ENCODE measurements around the gene COLEC11.
"Not testable (repeated sequence)": the region's sequence is repeated elsewhere in the genome, so short reads cannot be mapped to it uniquely, and the experiment has no call there.

Gene COLEC11

DNA sequence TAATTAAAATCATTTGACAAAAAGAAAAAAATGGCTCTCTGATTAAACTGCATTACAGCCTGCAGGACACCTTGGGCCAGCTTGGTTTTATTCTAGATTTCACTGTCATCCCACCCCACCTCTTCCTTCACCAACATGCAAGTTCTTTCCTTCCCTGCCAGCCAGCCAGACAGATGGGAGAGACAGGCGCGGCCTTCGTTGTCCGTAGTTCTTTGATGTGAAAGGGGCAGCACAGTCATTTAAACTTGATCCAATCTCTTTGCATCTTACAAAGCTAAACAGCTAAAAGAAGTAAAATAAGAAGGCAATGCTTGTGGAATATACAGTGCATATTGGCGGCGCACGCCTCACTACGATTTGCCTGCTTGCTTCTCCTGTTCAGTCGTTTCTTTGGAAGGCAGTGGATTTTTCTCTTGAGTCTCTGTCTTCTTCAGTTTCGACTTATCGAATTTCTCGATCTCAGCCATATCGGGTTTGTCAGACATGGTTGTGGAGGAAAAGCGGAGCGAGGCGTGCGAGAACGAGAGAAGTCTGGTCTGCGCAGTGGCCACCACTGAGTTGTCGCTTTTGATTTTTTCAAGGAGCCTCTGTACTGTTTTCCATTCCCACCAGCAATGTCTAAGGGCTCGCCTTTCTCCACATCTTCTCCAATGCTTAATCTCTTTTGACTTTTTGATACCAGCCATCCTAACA, 22.4 kb downstream of the COLEC11 start:
- DNase-seq, result no peak
- in situ Hi-C loops (cut with MboI; ENCODE audit: low pct_unique_long_range_greater_than_20kb, low sequenced_read_pairs), result no loop called here

DNA sequence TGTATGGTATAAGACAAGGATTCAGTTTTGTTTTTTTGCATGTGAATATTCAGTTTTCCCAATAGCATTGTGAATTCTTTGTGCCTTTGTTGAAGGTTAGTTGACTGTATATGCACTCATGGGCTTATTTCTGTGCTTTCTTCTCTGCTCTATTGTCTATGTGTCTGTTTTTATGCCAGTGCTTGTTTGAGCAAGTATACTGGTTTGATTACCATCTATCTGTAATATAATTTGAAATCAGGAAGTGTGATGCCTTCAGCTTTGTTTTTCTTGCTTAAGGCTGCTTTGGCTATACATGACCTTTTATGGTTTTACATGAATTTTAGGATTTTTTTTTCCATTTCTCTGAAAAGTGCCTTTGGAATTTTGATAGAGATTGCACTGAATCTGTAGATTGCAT, 23.5 kb downstream of the COLEC11 start:
- in situ Hi-C loops (cut with MboI; ENCODE audit: low pct_unique_long_range_greater_than_20kb, low sequenced_read_pairs), result no loop called here
- DNase-seq, result no peak

DNA sequence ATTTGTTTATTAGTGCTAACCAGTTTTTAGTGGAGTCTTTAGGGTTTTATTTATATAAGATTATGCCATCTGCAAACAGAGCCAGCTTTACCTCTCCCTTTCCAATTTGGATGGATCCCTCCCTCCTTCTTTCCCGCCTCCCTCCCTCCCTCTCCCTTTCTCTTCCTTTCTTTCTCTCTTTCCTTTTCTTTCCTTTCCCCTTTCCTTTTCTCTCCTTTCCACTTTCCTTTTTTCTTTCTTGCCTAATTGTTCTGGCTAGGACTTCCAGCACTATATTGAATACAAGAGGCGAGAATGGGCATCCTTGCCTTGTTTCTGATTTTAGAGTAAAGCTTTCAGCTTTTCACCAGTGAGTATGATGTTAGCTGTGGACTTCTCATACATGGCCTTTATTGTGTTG, 24.1 kb downstream of the COLEC11 start:
- in situ Hi-C loops (cut with MboI; ENCODE audit: low pct_unique_long_range_greater_than_20kb, low sequenced_read_pairs), result no loop called here
- no peak for DNase-seq

DNA sequence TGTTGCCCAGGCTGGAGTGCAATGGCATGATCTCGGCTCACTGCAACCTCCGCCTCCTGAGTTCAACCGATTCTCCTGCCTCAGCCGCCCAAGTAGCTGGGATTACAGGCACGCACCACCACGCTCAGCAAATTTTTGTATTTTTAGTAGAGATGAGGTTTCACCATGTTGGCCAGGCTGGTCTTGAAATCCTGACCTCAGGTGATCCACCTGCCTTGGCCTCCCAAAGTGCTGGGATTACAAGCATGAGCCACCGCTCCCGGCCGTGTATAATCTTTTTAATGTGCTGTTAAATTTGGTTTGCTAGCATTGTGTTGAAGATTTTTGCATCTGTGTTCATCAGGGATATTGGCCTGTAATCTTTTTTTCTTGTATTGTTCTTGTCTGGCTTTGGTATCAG, 24.7 kb downstream of the COLEC11 start:
- in situ Hi-C loops (cut with MboI; ENCODE audit: low pct_unique_long_range_greater_than_20kb, low sequenced_read_pairs); DNase-seq: not testable (repeated sequence)

DNA sequence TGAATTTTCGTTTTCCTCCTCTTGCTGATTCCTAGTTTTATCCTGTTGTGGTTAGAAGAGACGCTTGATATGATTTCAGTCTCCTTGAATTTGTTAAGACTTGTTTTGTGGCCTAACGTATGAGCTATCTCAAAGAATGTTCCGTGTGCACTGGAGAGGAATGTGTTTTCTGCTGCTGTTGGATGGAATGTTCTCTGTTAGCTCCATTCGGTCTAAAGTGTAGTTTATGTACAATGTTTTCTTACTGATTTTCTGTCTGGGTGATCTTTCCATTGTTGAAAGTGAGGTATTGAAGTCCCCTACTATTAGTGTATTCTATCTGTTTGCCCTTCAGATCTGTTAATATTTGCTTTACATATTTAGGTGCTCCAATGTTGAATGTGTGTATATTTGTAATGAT, 25.9 kb downstream of the COLEC11 start:
- no peak for DNase-seq
- in situ Hi-C loops (cut with MboI; ENCODE audit: low pct_unique_long_range_greater_than_20kb, low sequenced_read_pairs), result no loop called here

DNA sequence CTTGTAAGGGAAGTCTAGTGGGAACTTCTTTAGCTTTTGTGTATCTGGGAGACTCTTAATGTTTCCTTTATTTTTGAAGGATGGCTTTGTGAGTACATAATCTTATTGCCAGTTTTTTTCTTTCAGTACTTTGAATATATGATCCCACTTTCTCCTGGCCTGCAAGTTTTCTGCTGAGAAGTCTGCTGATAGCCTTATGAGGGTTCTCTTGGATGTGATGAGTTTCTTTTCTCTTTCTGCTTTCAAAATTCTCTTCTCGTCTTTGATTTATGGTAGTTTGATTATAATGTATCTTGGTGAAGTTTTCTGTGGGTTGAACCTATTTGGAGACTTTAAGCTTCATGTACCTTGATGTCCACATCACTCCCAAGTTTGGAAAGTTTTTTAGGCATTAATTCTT, 28.1 kb downstream of the COLEC11 start:
- in situ Hi-C loops (cut with MboI; ENCODE audit: low pct_unique_long_range_greater_than_20kb, low sequenced_read_pairs), result no loop called here
- DNase-seq, result no peak

DNA sequence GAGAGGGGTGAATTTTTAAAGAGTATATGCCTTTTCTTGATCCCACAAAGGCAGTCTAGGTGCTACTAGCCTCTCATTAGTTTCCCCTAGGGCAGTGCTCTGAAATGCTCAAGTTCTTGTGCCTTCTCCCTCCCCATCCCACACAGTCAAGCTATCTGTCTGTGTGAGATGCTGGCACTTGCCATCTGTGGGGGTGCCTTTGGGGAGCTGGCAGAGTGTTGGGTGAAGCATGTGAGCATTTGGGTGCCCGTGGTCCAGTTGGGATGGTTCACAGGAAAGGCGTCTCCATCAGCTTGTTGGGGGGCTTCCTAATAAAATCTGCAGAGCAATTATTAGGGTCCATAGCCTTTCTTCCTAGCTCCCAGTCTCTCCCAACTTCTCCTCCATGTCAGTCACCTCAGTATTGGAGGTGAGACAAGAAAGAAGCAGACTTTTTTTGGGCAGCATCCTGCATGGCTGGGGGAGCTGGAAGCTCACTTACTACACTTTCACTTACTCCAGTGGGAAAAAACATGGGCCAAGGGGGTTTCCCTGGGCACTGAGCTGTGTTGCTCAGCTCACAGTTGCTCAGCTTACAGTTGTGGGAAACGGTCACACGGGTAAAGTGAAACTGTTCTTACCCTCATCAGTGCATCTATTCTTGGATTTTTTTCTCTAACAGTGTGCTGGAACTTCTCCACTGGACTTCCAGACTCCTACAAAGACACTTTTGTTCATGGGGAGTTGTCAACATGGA, 29.3 kb downstream of the COLEC11 start:
- in situ Hi-C loops (cut with MboI; ENCODE audit: low pct_unique_long_range_greater_than_20kb, low sequenced_read_pairs), result no loop called here
- no peak for DNase-seq

DNA sequence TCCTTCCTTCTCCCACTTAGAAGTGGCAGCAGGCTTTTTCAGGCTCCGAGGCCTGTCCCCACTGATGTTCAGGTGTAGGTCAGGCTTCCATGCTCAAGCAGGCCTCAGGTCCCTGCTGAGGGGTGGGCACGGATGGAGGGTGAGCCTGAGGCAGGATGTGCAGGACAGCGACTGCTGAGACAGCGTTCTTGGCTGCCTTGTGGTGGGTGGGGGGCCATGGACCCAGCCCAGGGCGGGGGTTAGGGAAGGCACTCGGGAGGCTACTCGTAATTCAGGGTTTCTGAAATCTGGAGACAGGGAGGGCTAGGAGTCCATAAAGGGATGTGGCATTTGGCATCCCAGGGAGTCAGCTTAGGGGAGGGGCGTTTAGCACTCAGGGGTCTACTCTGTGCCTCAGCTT, 30.3 kb downstream of the COLEC11 start:
- in situ Hi-C loops (cut with MboI; ENCODE audit: low pct_unique_long_range_greater_than_20kb, low sequenced_read_pairs), result no loop called here
- no peak for DNase-seq

DNA sequence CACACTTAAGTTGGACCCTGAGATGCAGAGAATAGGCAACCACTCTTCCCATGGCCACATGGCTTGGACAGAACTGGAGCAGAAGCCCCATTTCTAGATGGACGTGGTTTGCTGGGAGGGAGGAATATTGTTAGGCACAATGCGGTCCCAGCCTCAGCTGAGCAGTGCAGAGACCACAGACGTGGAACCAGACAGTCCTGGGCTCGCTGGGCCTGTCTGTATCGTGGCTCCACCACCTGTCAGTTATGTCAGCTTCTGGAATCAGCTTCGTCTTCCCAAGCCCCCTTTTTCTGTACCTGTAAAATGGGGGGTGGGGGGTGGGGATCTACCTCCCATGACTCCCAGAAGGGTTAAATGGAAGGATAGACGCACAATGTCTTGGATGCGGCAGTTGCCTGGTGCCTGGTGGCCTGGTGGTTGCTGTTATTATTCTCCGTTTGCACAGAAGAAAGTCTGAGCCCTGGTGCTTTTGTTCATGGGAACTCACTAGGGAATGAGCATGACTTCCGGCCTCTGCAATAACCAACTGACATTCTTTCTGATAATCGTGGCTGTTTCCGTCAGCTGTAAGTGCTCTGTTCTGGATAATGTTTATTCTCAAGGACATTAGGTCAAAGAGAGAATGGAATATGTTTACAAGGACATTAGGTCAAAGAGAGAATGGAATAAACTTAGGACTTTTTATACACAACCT, 31.4 kb downstream of the COLEC11 start:
- in situ Hi-C loops (cut with MboI; ENCODE audit: low pct_unique_long_range_greater_than_20kb, low sequenced_read_pairs), result no loop called here
- DNase-seq, result no peak

DNA sequence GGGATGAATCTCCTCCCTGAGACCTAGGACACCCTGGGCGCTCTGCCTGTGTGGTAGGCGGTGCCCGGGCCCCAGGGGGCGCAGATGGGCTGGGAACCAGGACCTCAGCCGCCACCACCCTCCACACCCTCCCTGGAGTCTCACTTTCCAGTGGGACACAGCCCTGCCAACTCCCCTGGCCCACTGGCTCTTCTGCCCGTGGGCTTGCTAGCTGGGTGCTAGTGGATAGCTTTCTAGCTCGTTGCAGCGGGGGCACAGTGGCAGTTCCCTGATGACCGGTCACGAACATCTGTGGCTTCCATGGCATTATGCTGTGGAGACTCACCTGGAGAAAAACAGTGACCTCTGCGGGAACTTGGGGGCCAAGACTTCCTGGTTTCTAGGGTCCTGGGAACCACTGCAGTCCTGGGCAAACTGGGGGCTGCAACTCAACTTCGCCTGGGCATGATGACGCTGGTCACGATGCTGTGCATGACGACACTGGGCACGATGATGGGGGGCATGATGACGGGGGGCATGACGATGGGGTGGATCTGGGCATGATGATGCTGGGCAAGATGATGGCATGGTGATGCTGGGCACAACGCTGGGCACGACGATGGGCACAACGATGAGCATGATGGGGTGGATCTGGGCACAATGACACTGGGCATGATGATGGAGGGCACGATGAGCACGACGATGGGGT, 32.0 kb downstream of the COLEC11 start:
- DNase-seq, result no peak
- in situ Hi-C loops (cut with MboI; ENCODE audit: low pct_unique_long_range_greater_than_20kb, low sequenced_read_pairs), result no loop called here

DNA sequence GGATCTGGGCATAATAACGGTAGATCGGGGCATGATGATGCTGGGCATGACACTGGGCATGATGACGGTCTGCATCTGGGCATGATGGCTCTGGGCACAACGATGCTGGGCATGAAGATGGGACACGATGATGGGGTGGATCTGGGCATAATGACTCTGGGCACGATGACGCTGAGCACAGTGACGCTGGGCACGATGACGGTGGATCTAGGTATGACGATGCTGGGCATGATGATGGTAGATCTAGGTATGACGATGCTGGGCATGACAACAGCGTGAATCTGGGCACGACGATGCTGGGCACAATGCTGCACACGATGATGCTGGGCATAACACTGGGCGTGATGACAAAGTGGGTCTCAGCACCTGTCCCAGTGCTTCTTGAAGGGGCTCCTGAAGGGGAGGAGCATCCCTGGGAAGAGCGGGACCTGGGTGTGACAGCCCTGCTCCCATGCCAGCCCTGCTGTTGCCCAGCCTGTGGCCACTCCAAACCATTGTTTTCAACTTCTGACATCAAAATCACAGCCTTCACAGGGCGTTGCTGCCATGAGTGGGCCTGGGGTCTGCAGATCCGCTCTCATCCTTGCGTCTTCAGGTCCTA, 32.7 kb downstream of the COLEC11 start:
- in situ Hi-C loops (cut with MboI; ENCODE audit: low pct_unique_long_range_greater_than_20kb, low sequenced_read_pairs), result no loop called here
- DNase-seq, result no peak

DNA sequence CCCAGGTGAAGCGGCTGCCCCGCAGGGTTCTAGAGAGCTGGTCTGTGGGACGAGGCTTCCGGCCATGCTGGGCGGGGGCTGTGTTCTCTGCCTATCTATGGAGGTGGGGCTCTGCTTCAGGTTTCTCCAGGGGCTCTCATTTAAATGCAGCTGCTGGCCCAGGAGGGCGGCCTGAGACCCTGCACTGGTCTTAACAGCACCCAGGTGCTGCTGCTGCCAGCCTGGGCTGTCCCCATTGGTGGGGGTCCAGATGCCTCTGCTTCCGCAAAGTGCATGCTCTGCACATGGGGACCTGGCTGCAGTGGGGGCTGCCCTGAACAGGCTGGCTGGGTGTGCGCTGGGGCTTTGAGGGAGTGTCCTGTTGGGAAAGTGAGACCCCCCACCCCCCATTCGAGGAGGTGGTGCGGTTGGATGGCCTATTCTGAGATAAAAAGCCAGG, 33.3 kb downstream of the COLEC11 start:
- in situ Hi-C loops (cut with MboI; ENCODE audit: low pct_unique_long_range_greater_than_20kb, low sequenced_read_pairs), result no loop called here
- DNase-seq, result no peak

DNA sequence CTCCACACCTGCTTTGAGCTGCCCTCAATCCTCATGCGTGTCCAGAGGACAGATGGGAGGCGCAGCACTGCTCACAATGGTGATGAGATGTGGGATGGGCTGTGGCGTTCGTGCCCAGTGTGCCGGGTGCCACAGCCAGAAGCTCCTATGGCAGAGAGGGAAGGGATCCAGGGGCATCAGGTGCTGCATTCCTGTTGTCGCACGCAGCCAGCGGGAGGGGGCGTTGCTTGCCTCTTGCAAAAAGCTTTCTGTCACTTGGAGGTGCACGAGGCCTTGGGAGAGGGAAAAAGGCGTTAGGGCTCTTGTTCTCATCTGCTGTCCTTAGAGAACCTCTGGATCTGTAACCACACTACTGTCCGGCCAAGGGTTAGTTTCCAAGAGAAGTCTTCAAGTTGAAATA, 33.9 kb downstream of the COLEC11 start:
- DNase-seq, result no peak
- in situ Hi-C loops (cut with MboI; ENCODE audit: low pct_unique_long_range_greater_than_20kb, low sequenced_read_pairs), result no loop called here

DNA sequence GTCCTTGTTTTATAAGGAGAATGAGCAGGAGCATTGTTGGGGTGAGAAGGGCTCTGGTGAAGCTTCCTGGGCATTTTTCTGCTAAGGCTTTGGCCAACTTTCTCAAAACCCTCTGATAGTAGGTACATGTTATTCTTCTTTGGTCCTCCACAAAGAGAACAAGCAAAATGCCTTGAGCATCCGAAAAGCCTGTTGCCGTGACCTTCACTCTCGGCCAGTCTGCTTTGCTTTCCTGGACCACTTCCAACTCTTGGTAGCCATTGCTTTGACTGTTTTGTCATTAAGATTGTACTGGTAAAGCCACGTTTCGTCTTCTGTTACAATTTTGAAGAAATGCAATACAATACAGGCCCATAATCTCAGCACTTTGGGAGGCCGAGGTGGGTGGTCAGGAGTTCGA, 35.7 kb downstream of the COLEC11 start:
- DNase-seq, result no peak
- in situ Hi-C loops (cut with MboI; ENCODE audit: low pct_unique_long_range_greater_than_20kb, low sequenced_read_pairs), result no loop called here

DNA sequence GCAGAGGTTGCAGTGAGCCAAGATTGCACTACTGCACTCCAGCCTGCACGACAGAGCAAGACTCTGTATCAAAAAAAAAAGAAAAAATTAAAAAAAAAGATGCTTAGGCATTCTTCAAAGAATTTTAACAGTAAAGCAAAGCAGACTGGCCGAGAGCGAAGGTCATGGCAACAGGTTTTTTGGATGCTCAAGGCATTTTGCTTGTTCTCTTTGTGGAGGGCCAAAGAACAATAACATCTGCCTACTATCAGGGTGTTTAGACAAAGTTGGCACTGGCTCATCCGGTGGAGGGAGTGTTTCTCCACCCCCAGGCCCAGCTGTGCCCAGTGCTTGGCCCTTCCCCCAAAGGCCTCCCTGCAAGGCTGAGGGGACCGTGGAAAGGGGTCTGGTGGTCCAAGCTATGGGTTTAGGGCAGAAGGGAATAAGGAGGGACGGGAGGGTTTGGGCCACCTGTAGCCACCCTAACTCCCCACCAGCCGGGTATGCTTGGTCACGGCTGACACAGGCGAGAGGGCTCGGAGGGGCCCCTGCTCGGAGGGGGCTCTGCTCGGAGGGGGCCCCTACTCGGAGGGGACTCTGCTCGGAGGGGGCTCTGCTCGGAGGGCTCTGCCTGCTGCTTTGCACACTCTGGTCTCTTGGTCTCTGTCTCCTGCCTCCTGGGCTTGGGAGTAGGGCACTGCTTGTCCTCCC, 36.4 kb downstream of the COLEC11 start:
- no peak for DNase-seq
- in situ Hi-C loops (cut with MboI; ENCODE audit: low pct_unique_long_range_greater_than_20kb, low sequenced_read_pairs), result no loop called here

DNA sequence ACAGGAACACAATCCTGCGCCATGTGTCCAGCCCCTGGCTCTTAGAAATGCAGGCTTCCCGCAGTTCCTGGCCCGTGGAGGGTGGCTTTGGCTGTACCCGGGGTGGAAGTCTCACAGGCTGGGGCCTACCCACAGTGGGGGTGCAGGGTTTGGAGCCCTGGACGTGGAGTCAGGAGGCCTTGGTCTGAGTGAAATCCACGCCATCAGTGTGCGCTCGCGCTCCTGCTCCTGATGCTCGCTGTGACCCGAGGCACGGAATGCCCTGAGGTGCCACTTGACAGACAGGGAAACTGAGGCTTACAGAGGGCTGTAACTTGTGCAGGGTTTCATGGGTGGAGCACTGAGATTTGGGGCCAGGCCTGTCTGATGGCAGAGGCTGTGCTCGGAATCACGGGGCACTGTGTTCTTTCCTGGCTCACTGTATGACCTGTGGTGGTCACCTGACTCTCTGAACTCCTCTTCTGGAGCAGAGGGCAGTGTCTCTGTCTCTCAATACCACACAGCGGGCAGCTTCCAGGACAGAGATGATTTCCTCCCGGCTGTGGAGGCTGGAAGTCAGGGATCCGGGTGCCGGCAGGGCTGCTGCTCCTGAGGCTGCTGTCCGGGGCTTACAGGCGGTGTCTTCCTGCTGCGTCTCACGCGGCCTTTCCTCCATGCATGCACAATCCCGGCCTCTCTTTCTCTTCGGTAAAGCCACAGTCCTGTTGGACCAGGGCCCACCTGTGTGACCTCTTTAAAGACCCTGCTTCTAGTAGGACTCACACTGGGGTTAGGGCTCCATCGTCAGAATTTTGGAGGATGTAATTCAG, 37.1 kb downstream of the COLEC11 start:
- in situ Hi-C loops (cut with MboI; ENCODE audit: low pct_unique_long_range_greater_than_20kb, low sequenced_read_pairs), result no loop called here
- DNase-seq, result no peak

DNA sequence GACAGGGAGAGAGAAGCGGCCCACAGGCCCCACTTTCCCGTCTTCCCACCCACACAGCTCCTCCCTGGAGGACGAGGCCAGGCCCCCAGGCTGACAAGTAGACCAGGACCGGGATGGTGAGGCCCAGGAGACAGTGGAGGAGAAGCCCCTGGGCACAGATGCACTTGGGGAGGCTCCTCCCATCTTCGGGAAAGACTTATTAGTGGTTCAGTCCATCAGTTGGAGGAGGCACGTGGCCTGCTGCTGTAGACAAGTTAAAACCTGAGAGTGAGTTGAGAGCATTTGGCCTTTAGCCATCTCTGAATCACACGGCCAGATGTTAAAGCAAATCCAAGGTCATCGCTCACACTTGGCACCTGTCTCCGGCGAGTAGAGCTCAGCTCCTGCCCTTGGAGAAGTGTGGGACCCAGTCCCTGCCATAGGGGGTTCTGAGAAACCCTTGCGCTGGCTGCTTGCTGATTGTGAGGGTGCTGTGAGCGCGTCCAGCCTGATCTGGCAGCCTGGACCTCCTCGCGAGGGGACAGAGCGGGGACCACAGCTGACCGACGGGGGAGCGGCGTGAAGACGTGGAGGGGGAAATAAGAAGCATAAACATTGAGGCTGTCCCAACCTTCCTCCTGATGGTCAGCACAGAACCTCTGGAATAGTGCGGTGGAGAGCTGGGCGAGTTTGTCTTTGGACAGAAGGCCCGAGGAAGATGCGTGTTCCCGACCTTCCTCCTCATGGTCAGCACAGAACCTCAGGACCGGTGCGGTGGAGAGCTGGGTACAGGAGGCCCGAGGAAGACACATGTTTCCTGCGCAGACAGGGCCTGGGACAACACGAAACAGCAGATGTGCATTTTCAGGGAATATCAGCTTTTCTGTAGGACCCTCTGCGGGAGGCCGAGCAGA, 38.4 kb downstream of the COLEC11 start:
- in situ Hi-C loops (cut with MboI; ENCODE audit: low pct_unique_long_range_greater_than_20kb, low sequenced_read_pairs), result no loop called here
- DNase-seq, result no peak

Data from KBM-7 (cell line).